Suprapubic skin (tissue), 4 donors: ENCODE data around the gene UHMK1.

Experiments
- EP300 ChIP-seq: sonication (generic); formaldehyde crosslinking; IDR thresholded peaks from one replicate; pipeline ENCODE4 v1.6.1; 2017; ENCODE audit warnings: antibody characterized with exemption
- POLR2A ChIP-seq, 2 donors: fragments of 450-650 bp; IDR thresholded peaks; one replicate each; pipeline ENCODE4 v1.6.1; 2017; ENCODE audit warnings: antibody characterized with exemption in 2 of 2, mild to moderate bottlenecking in 2 of 2, moderate library complexity in 2 of 2
- POLR2AphosphoS5 ChIP-seq, 3 donors: sonication (generic); formaldehyde crosslinking; IDR thresholded peaks; one replicate each; pipeline ENCODE4 v1.6.1; 2017; ENCODE audit warnings: antibody characterized with exemption in 3 of 3
- TF ChIP-seq, protein P1 (sequence below), 2 donors: fragments of 200-600 bp in 1 of 2; fragments of 450-650 bp in 1 of 2; sonication (generic) in 1 of 2; IDR thresholded peaks; one replicate each; pipeline ENCODE4 v1.5.1; 2016 to 2019; ENCODE audit warnings: antibody characterized with exemption in 2 of 2, mild to moderate bottlenecking in 1 of 2, moderate library complexity in 1 of 2

DNA sequence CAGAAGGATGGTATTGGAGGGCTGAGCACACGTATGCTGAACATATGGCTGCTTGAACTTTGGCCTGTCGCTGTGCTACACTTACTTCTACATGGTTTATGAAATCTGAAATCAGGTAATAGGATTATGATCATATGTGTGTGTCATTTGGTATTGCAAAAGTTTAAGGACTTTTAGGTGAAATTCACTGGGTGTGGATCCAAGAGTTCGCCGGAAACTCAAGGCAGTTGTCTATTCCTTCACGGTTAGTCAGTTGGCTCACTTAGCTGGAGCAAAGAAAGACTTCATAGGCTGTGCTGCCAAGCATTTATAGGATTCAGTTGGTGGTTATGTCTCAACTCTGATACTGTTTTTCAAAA is 64.8 kb downstream of the UHMK1 start:
- TF ChIP-seq, protein P1, sequence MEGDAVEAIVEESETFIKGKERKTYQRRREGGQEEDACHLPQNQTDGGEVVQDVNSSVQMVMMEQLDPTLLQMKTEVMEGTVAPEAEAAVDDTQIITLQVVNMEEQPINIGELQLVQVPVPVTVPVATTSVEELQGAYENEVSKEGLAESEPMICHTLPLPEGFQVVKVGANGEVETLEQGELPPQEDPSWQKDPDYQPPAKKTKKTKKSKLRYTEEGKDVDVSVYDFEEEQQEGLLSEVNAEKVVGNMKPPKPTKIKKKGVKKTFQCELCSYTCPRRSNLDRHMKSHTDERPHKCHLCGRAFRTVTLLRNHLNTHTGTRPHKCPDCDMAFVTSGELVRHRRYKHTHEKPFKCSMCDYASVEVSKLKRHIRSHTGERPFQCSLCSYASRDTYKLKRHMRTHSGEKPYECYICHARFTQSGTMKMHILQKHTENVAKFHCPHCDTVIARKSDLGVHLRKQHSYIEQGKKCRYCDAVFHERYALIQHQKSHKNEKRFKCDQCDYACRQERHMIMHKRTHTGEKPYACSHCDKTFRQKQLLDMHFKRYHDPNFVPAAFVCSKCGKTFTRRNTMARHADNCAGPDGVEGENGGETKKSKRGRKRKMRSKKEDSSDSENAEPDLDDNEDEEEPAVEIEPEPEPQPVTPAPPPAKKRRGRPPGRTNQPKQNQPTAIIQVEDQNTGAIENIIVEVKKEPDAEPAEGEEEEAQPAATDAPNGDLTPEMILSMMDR (IDR thresholded peaks at IDR 0.05): no peak
- TF ChIP-seq EP300 (no peak), POLR2AphosphoS5 (IDR thresholded peaks at IDR 0.05) (peak in 1 of 3 donors; percentile 10), POLR2A (IDR thresholded peaks at IDR 0.05) (peak in 1 of 2 donors; percentile 12)
